HEK293 (cell line): Measurements from ENCODE around the gene MBOAT2.

ENCODE experiments used
- KLF16 ChIP-seq: fragments of 450-650 bp; formaldehyde crosslinking; IDR thresholded peaks from 2 replicates; pipeline ENCODE4 v1.5.1; 2017; ENCODE audit warnings: missing biosample characterization, missing genetic modification characterization
- TCF7L2 ChIP-seq: IDR thresholded peaks from 2 replicates; pipeline ENCODE4 v1.6.1; 2011; ENCODE audit warnings: low read depth, mild to moderate bottlenecking, inconsistent platforms, low read length, moderate library complexity, borderline replicate concordance
- ZNF292 ChIP-seq: fragments of 450-650 bp; formaldehyde crosslinking; IDR thresholded peaks from 2 replicates; pipeline ENCODE4 v1.5.1; 2016; ENCODE audit warnings: low read depth, missing biosample characterization, missing genetic modification characterization, borderline replicate concordance
- ZNF677 ChIP-seq: fragments of 450-650 bp; IDR thresholded peaks from 2 replicates; pipeline ENCODE4 v1.5.0; 2018; ENCODE audit warnings: missing biosample characterization, mild to moderate bottlenecking, missing genetic modification characterization, moderate library complexity
- ZXDB ChIP-seq: fragments of 450-650 bp; formaldehyde crosslinking; IDR thresholded peaks from 2 replicates; pipeline ENCODE4 v1.5.1; 2016; ENCODE audit warnings: missing biosample characterization, missing genetic modification characterization
- TF ChIP-seq, protein P1 (sequence below): fragments of 450-650 bp; formaldehyde crosslinking; IDR thresholded peaks from 2 replicates; pipeline ENCODE4 v1.5.1; 2016; ENCODE audit warnings: missing biosample characterization, missing genetic modification characterization
- TF ChIP-seq, protein P2 (sequence below): fragments of 450-650 bp; formaldehyde crosslinking; IDR thresholded peaks from 2 replicates; pipeline ENCODE4 v1.5.1; 2017; ENCODE audit warnings: missing biosample characterization, missing genetic modification characterization
- TF ChIP-seq, protein P3 (sequence below): sonication (generic); formaldehyde crosslinking; IDR thresholded peaks from 2 replicates; pipeline ENCODE4 v1.8.1; 2022; ENCODE audit warnings: mild to moderate bottlenecking, moderate library complexity, missing genetic modification reagents
- TF ChIP-seq, protein P4 (sequence below): fragments of 450-650 bp; formaldehyde crosslinking; IDR thresholded peaks from 2 replicates; pipeline ENCODE4 v1.5.1; 2016; ENCODE audit warnings: missing biosample characterization, missing genetic modification characterization, borderline replicate concordance

DNA sequence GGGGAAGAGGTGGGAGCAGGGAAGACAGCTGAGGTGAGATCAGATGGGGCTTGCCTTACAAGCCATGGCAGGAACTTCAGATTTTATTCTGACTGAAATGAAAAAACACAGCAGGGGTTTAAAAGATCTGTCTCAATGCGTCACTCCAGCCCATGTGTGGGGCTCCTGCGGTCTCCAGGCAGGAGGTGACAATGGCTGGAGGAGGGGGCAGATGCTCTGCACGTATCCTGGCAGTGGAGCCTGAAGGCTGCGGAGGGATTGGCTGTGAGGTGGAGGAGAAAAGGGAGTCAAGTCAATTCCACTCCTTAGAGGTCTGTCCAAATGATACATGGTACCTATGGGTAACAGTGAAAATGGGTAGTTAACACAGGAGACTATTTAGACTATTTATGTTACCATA is 125.6 kb downstream of the MBOAT2 start:
- TF ChIP-seq ZNF292 (tag by site-specific recombination): no peak
- TF ChIP-seq, protein P1, sequence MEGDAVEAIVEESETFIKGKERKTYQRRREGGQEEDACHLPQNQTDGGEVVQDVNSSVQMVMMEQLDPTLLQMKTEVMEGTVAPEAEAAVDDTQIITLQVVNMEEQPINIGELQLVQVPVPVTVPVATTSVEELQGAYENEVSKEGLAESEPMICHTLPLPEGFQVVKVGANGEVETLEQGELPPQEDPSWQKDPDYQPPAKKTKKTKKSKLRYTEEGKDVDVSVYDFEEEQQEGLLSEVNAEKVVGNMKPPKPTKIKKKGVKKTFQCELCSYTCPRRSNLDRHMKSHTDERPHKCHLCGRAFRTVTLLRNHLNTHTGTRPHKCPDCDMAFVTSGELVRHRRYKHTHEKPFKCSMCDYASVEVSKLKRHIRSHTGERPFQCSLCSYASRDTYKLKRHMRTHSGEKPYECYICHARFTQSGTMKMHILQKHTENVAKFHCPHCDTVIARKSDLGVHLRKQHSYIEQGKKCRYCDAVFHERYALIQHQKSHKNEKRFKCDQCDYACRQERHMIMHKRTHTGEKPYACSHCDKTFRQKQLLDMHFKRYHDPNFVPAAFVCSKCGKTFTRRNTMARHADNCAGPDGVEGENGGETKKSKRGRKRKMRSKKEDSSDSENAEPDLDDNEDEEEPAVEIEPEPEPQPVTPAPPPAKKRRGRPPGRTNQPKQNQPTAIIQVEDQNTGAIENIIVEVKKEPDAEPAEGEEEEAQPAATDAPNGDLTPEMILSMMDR: no peak
- TF ChIP-seq, protein P2, sequence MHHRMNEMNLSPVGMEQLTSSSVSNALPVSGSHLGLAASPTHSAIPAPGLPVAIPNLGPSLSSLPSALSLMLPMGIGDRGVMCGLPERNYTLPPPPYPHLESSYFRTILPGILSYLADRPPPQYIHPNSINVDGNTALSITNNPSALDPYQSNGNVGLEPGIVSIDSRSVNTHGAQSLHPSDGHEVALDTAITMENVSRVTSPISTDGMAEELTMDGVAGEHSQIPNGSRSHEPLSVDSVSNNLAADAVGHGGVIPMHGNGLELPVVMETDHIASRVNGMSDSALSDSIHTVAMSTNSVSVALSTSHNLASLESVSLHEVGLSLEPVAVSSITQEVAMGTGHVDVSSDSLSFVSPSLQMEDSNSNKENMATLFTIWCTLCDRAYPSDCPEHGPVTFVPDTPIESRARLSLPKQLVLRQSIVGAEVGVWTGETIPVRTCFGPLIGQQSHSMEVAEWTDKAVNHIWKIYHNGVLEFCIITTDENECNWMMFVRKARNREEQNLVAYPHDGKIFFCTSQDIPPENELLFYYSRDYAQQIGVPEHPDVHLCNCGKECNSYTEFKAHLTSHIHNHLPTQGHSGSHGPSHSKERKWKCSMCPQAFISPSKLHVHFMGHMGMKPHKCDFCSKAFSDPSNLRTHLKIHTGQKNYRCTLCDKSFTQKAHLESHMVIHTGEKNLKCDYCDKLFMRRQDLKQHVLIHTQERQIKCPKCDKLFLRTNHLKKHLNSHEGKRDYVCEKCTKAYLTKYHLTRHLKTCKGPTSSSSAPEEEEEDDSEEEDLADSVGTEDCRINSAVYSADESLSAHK (tag by site-specific recombination): no peak
- no peak for TF ChIP-seq TCF7L2
- TF ChIP-seq, protein P3, sequence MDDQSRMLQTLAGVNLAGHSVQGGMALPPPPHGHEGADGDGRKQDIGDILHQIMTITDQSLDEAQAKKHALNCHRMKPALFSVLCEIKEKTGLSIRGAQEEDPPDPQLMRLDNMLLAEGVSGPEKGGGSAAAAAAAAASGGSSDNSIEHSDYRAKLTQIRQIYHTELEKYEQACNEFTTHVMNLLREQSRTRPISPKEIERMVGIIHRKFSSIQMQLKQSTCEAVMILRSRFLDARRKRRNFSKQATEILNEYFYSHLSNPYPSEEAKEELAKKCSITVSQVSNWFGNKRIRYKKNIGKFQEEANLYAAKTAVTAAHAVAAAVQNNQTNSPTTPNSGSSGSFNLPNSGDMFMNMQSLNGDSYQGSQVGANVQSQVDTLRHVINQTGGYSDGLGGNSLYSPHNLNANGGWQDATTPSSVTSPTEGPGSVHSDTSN: no peak
- no peak for TF ChIP-seq ZXDB (tag by site-specific recombination)
- no peak for TF ChIP-seq ZNF677 (tag by site-specific recombination)
- TF ChIP-seq, protein P4, sequence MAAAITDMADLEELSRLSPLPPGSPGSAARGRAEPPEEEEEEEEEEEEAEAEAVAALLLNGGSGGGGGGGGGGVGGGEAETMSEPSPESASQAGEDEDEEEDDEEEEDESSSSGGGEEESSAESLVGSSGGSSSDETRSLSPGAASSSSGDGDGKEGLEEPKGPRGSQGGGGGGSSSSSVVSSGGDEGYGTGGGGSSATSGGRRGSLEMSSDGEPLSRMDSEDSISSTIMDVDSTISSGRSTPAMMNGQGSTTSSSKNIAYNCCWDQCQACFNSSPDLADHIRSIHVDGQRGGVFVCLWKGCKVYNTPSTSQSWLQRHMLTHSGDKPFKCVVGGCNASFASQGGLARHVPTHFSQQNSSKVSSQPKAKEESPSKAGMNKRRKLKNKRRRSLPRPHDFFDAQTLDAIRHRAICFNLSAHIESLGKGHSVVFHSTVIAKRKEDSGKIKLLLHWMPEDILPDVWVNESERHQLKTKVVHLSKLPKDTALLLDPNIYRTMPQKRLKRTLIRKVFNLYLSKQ (tag by site-specific recombination): no peak
- no peak for TF ChIP-seq KLF16
